Mesodermal cell (in vitro differentiated cells): Measurements from ENCODE around the gene ARHGAP12.

Experiments
- H3K27ac ChIP-seq: 2 replicates; pipeline ENCODE4 v1.7.0; 2013; ENCODE audit warnings: mild to moderate bottlenecking, low read depth, low read length, moderate library complexity; ENCODE audit not compliant: severe bottlenecking
- H3K36me3 ChIP-seq: 2 replicates; pipeline ENCODE4 v1.7.1; 2013; ENCODE audit warnings: mild to moderate bottlenecking, low read length, moderate library complexity; ENCODE audit not compliant: control insufficient read depth, insufficient read depth
- H3K4me1 ChIP-seq: one replicate; pipeline ENCODE4 v1.7.1; 2013; ENCODE audit warnings: mild to moderate bottlenecking, low read length; ENCODE audit not compliant: insufficient read depth, control insufficient read depth, poor library complexity, severe bottlenecking
- H3K4me3 ChIP-seq: 2 replicates; pipeline ENCODE4 v1.7.0; 2013; ENCODE audit warnings: low read length, control low read depth, mild to moderate bottlenecking; ENCODE audit not compliant: insufficient read depth, poor library complexity, severe bottlenecking; ENCODE audit errors: extremely low read depth
- H3K9me3 ChIP-seq: 2 replicates; pipeline ENCODE4 v1.7.1; 2013; ENCODE audit warnings: mild to moderate bottlenecking, low read length, moderate library complexity; ENCODE audit not compliant: control insufficient read depth
- WGBS, 2 experiments: methylation state at CpG; one replicate each; pipeline ENCODE4 v1.1.5; 2013; ENCODE audit warnings: missing lambda C conversion rate in 2 of 2; ENCODE audit not compliant: insufficient coverage in 2 of 2; 5-methylcytosine and 5-hydroxymethylcytosine counted together

Gene ARHGAP12

DNA sequence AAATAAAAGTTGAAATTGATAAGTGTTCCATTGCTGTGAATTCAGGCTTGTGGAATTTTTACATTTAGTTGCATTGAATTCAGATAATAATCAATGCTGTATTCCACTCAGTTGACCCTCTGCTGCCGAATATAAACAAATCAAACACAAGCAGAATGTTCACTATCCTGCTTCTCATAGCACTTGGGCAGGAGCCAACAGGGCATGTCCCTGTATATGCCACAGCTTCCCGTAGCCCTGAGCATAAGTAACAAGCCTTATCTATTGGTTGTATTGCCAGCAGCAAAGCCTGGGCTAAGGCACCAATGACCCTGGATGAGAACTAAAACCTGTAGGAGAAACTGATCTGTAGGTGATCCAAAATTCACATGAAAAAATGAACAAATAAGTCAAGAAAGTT lies 145.9 kb downstream of the ARHGAP12 start:
- WGBS, 2 experiments, result 67 to 86% methylated on average over 1 to 2 of the region's 2 CpGs
- Histone ChIP-seq H3K9me3 (no peaks in the 10 kb centered on the region), H3K4me3 (no peak overlapping the region), H3K4me1 (no peaks in the 10 kb centered on the region), H3K36me3 (no peaks in the 10 kb centered on the region), H3K27ac (no peak overlapping the region)

DNA sequence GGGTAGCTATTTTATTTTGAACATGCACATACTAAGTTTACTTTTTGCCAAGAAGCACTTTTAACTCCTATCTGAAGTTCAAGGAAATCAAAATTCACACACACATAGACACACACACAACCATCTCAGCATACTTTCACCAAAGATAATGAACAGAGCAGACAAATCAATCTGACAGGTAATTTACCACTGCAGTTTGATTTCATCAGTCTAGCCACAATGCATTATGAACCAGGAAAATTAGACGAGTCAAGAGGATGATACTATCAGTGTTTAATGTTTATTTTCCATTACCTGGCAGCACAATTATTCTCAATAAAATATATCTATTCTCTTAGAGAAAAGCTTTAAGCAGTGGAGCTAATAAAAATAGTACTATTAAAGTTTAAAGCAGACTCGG lies 147.9 kb downstream of the ARHGAP12 start:
- WGBS, 2 experiments, result 83 to 100% methylated on average over 1 of the region's 2 CpGs
- H3K4me3 ChIP-seq, result no peak overlapping the region
- no peaks in the 10 kb centered on the region for H3K36me3 ChIP-seq
- no peak overlapping the region for H3K27ac ChIP-seq
- peaks cover 10% of the 10 kb centered on the region for H3K9me3 ChIP-seq
- H3K4me1 ChIP-seq, result no peaks in the 10 kb centered on the region

DNA sequence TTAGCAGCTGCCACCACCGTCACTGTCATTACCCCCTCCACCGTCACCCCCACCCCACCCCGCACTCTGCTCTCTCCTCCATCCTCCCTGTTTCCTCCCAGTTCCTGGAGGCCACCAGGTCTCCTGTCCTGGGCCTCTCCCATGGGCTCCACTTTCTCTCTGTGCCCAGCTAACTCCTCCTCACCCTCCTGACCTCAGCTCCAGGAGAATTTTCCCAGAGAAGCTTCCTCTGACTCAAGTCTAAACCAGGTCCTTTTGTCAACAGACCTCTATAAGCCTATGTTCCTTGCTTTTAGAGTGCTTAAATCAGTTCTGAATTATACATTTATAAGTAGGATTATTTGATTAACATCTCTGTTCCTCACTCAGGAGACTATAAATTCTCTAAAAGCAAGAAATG lies 150.0 kb downstream of the ARHGAP12 start:
- H3K9me3 ChIP-seq, result peaks cover 11% of the 10 kb centered on the region
- H3K27ac ChIP-seq, result no peak overlapping the region
- H3K4me3 ChIP-seq, result no peak overlapping the region
- no peaks in the 10 kb centered on the region for H3K36me3 ChIP-seq
- 91 to 100% methylated on average over 1 to 3 of the region's 3 CpGs for WGBS, 2 experiments
- H3K4me1 ChIP-seq, result peaks cover 5% of the 10 kb centered on the region

DNA sequence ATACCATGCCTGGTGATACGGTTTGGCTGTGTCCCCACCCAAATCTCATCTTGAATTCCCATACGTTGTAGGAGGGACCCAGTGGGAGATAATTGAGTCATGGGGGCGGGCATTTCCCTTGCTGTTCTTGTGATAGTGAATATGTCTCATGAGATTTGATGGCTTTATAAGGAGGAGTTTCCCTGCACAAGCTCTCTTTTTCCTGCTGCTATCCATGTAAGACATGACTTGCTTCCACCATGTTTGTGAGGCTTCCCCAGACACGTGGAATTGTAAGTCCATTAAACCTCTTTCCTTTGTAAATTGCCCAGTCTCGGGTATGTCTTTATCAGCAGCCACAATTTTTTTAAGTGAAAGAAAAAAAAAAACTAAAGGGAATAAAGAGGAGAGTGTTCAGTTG lies 152.5 kb downstream of the ARHGAP12 start:
- Histone ChIP-seq H3K36me3 (no peaks in the 10 kb centered on the region), H3K4me1 (peaks cover 5% of the 10 kb centered on the region), H3K9me3 (peaks cover 11% of the 10 kb centered on the region), H3K4me3 (no peak overlapping the region), H3K27ac (no peak overlapping the region)
- 82 to 85% methylated on average over 2 to 4 of the region's 5 CpGs for WGBS, 2 experiments

DNA sequence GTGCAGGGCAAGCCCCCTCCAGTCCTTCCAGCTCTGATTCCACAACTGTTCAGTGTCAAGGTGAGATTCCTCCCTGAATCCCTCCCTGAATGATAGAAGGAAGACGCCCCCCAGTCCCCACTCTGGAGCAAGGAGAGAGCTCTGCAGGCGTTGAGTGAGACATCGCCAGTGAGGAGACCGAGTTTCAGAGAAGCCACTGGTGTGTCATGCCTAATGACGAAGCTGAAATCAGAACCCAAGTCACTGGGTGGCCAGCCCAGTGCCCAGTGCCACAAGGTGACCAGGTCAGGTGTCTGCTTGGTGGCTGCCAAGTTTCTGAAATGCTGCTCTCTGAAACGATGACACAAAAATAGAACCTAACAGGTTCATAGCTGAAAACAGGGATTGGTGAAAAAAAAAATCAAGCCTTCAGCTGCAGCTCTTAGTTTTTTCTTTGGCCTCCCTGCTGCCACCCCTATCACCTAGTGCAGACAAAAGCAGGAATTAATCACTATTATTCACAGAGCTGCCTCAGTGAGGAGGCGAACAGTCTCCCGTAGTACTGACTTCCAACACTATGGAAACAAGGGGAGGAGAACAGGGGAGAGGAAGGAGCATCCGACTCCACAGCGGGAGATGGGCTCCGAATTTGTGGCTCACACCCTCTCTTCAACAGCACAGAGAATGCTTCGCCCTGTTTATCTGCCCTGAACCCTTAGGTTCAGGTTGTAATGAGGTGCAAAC lies 153.5 kb downstream of the ARHGAP12 start:
- Histone ChIP-seq H3K36me3 (no peaks in the 10 kb centered on the region), H3K9me3 (peaks cover 11% of the 10 kb centered on the region), H3K4me3 (no peak overlapping the region), H3K4me1 (peaks cover 5% of the 10 kb centered on the region), H3K27ac (no peak overlapping the region)
- WGBS, 2 experiments, result 85 to 92% methylated on average over 8 to 11 of the region's 12 CpGs

DNA sequence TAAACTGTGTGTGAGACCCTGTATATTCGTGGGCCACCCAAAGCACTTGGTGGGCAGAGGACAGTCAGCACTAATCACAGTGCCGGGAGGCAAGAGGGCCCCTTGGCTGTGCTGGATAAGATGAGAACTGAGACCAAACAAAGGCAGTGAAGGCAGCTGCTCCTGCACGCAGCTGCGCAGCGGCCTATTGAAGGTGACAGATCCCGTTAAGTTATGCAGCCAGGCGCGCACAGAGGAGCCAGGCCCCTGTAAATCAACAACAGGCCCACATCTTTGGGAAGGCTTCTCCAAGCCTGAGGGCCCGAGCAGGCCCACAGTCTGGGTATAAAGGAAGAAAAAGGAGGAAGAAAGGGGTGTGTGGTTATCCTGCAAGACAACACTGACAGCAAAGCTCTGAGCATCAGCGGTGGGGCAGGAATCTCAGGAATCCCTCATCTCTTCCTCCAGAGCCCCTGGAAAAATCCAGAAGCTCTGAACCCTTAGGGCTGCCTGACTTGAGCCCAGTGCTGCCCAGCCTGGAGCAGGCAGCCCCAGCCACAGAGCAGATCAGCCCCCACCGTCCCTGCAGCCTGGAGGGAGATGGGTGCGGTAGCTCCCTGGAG lies 154.2 kb downstream of the ARHGAP12 start:
- Histone ChIP-seq H3K27ac (peak overlapping the region; percentile 67), H3K4me3 (no peak overlapping the region), H3K4me1 (peaks cover 5% of the 10 kb centered on the region), H3K9me3 (peaks cover 11% of the 10 kb centered on the region), H3K36me3 (no peaks in the 10 kb centered on the region)
- WGBS, 2 experiments, result 82 to 95% methylated on average over 6 to 10 of the region's 12 CpGs

DNA sequence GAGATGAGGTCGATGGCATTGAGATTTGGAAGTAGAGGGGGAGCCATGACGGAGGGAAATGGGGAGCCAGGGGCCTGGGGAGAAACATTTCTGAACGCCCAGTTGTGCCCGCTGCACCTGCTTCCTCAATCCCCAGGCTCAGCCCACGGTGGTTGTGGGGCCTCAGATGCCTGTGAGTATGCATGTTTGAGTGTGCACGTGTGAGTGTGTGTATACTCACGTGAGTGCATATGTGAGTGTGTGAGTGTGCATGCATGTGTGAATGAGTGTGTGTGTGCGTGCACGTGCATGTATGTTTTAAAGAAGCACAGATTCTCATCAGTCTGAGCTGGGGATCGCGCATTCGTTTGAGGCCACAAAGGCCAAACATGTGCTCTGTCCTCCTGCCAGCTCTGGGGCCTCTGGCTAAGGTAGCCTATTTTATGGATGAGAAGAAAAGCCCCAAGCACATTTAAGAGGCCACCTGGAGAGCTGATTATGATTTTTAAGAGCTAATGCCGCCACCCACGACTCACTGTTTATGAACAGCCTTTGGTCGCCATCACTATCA lies 154.8 kb downstream of the ARHGAP12 start:
- WGBS, 2 experiments, result 89 to 96% methylated on average over 14 to 15 of the region's 15 CpGs
- Histone ChIP-seq H3K9me3 (peaks cover 11% of the 10 kb centered on the region), H3K4me3 (no peak overlapping the region), H3K4me1 (peaks cover 5% of the 10 kb centered on the region), H3K27ac (peak overlapping the region; percentile 67), H3K36me3 (no peaks in the 10 kb centered on the region)

DNA sequence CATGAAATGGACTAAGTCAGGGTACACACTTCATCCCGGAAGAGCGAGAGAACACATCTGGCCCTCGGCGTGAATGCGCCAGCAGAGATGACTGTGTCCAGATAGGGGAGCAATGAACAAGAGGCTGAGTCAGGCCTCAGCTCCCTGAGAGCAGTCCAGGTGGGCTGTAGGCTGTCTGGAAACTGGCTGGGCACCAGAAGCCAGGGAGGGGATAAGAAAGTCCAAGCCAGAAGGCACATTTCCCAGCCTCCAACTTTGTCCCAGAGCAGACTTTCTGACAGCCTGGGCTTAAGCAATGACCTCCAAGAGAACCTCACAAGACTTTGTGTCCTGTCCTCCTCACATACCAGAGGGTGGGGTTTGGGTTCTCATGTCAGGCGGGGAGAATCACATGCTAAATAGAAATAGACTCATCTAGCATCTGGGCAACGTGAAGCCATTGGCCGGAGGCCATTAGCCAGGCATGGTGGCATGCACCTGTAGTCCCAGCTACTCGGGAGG lies 157.2 kb downstream of the ARHGAP12 start:
- no peaks in the 10 kb centered on the region for H3K36me3 ChIP-seq
- peaks cover 5% of the 10 kb centered on the region for H3K4me1 ChIP-seq
- WGBS, 2 experiments, result 88 to 92% methylated on average over 6 to 9 of the region's 9 CpGs
- peaks cover 7% of the 10 kb centered on the region for H3K9me3 ChIP-seq
- H3K27ac ChIP-seq, result no peak overlapping the region
- H3K4me3 ChIP-seq, result no peak overlapping the region

DNA sequence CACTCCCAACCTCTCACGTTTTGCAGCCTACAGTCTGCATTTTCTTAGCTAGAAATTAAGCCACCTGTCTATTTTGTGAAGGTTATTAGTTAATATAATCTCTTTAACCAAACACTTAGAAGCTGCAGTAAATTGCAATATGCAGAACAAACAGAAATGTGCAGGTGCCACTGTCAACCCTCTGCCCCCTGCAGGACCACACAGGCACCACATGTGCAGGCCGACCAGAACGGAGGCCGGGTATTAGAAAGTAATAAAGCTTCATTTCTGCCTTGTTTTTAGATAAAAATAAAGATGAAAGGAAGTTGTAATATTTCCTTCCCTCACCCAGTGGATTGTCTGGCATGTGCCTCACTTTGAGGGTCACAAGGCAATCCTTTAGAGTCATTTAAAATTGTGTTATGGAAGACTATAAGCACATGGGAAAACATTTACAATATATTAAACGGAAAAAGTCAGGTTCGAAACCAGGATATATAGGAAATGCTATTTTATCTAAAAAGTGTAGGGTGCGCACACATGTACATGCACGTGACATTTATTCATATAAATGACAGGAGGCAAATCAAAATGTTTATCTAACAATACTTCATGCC lies 158.2 kb downstream of the ARHGAP12 start:
- Histone ChIP-seq H3K9me3 (no peaks in the 10 kb centered on the region), H3K4me1 (peaks cover 5% of the 10 kb centered on the region), H3K36me3 (no peaks in the 10 kb centered on the region), H3K27ac (no peak overlapping the region), H3K4me3 (no peak overlapping the region)
- 70% methylated on average over 2 of the region's 8 CpGs; no CpG with 5 or more reads in 1 of the 2 experiments for WGBS, 2 experiments

DNA sequence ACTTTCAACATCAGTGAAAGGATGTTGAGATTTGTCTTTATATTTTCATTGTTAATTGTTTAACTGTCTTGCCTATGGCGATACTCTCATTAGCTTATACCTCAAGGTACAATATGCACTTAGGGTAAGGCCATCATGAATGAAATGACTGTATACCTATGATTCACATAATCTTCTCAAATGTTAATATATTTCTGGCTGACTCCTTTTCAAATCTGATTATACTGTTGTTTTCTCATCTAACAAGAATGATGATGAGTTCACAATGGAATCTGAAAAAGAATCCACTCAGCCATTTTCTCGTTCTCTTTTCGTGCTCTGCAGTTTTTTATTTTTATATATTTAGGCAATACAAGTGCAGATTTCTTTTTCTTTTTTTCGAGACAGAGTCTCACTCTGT lies 159.1 kb downstream of the ARHGAP12 start:
- WGBS, 2 experiments, result 86% methylated on average over 1 of the region's 4 CpGs; no CpG with 5 or more reads in 1 of the 2 experiments
- peaks cover 5% of the 10 kb centered on the region for H3K4me1 ChIP-seq
- H3K27ac ChIP-seq, result no peak overlapping the region
- H3K36me3 ChIP-seq, result no peaks in the 10 kb centered on the region
- no peaks in the 10 kb centered on the region for H3K9me3 ChIP-seq
- no peak overlapping the region for H3K4me3 ChIP-seq
